ENCODE results near the gene DLG2.
"Not testable (repeated sequence)": the region's sequence is repeated elsewhere in the genome, so short reads cannot be mapped to it uniquely, and the experiment has no call there.

The DLG2 gene

DNA sequence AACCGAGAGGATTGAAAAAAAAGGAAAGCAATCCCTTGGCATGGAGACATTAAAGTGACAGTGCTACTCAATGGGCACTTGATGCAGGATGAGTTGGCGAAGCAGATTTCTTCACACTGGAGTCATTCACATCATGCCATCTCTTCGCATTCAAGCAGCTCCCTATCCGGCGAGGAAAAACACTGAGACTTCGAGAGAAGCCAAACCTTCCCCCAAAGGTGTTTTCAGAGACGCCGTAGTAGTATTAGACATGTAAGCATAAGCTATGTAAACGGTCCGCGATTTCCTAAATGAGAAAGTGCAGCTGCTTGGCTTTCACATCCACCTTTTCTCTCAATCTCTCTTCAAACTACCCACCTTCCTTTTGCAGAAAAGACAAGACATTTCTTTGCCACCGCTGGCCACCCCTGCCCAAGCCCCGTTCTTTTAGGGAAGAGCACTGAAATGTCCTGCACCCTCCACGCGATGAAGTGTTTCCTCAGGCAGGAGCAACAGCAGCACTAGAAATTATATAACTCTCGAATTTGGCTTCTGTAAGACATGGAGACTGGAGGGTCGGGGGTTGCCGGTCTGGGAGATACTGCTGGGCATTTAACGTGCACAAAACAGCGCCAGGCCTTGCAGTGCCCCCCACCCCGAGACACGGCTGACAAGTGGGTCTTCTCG lies at the start of gene DLG2:
Gene DLG2 (minus strand): TSS at position 13 of the 666 bp plus-strand sequence.
- peaks cover 35% of the 10 kb centered on the region for H3K79me2 ChIP-seq (ENCODE audit: insufficient read depth, low read length)
- H2AFZ ChIP-seq (ENCODE audit: low read length) = peak within 1 kb of the TSS; percentile 23

DNA sequence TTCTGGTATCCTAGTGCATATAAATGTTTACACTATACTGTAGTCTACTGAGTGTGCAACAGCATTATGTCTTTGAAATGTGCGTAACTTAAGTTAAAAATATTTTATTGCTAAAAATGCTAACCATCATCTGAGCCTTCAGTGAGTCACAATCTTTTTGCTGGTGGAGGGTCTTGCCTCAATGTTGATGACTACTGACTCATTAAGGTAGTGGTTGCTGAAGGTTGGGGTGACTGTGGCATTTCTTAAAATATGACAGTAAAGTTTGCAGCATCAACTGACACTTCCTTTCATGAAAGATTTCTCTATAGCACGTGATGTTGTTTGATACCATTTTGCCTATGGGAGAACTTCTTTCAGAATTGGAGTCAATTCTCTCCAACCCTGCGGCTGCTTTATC lies 46.2 kb upstream of the DLG2 start:
- Histone ChIP-seq H3K27ac (ENCODE audit: low read depth, low read length, poor library complexity, severe bottlenecking) (no peak overlapping the region), H3K9me3 (ENCODE audit: low read length) (0 out of 2 replicates have a peak, but pooled peaks cover 6% of the 10 kb centered on the region), H3K36me3 (ENCODE audit: insufficient read depth, low read length) (no peaks in the 10 kb centered on the region), H3K4me2 (ENCODE audit: low read length) (no peak overlapping the region), H4K20me1 (ENCODE audit: insufficient read depth, low read length) (no peaks in the 10 kb centered on the region), H3F3A (ENCODE audit: insufficient read depth, low read length) (no peaks in the 10 kb centered on the region), H3K27me3 (ENCODE audit: insufficient read depth, low read length) (no peaks in the 10 kb centered on the region), H3K9me2 (ENCODE audit: low read depth, low read length) (no peaks in the 10 kb centered on the region), H3K9ac (ENCODE audit: low read length) (no peak overlapping the region), H3K4me1 (ENCODE audit: insufficient read depth, low read length, severe bottlenecking) (no peaks in the 10 kb centered on the region), H2AFZ (ENCODE audit: low read length) (no peak overlapping the region), H3K4me3 (ENCODE audit: low read depth, low read length, poor library complexity, severe bottlenecking) (no peak overlapping the region), H3K79me2 (ENCODE audit: insufficient read depth, low read length) (no peaks in the 10 kb centered on the region)
- TF ChIP-seq, protein P1, sequence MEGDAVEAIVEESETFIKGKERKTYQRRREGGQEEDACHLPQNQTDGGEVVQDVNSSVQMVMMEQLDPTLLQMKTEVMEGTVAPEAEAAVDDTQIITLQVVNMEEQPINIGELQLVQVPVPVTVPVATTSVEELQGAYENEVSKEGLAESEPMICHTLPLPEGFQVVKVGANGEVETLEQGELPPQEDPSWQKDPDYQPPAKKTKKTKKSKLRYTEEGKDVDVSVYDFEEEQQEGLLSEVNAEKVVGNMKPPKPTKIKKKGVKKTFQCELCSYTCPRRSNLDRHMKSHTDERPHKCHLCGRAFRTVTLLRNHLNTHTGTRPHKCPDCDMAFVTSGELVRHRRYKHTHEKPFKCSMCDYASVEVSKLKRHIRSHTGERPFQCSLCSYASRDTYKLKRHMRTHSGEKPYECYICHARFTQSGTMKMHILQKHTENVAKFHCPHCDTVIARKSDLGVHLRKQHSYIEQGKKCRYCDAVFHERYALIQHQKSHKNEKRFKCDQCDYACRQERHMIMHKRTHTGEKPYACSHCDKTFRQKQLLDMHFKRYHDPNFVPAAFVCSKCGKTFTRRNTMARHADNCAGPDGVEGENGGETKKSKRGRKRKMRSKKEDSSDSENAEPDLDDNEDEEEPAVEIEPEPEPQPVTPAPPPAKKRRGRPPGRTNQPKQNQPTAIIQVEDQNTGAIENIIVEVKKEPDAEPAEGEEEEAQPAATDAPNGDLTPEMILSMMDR (IDR thresholded peaks at IDR 0.05; ENCODE audit: low read length) = no peak
- no peak for TF ChIP-seq EZH2 (IDR thresholded peaks at IDR 0.05; ENCODE audit: borderline replicate concordance, low read length)

More for the DNA sequence above, at the start of gene DLG2:
- H3K36me3 ChIP-seq (ENCODE audit: insufficient read depth, low read length) = peaks cover 20% of the 10 kb centered on the region
- no peaks in the 10 kb centered on the region for H3F3A ChIP-seq (ENCODE audit: insufficient read depth, low read length)
- no peaks in the 10 kb centered on the region for H3K9me2 ChIP-seq (ENCODE audit: low read depth, low read length)
- no peaks in the 10 kb centered on the region for H4K20me1 ChIP-seq (ENCODE audit: insufficient read depth, low read length)
- no peaks in the 10 kb centered on the region for H3K27me3 ChIP-seq (ENCODE audit: insufficient read depth, low read length)
- H3K27ac ChIP-seq (ENCODE audit: low read depth, low read length, poor library complexity, severe bottlenecking) = no peak within 1 kb of the TSS
- peaks cover 24% of the 10 kb centered on the region for H3K4me1 ChIP-seq (ENCODE audit: insufficient read depth, low read length, severe bottlenecking)
- H3K4me2 ChIP-seq (ENCODE audit: low read length) = peak within 1 kb of the TSS; percentile 76
- H3K4me3 ChIP-seq (ENCODE audit: low read depth, low read length, poor library complexity, severe bottlenecking) = peak within 1 kb of the TSS; percentile 93
- peak within 1 kb of the TSS; percentile 64 for H3K9ac ChIP-seq (ENCODE audit: low read length)
- H3K9me3 ChIP-seq (ENCODE audit: low read length) = no peaks in the 10 kb centered on the region
- TF ChIP-seq, protein P1 (IDR thresholded peaks at IDR 0.05; ENCODE audit: low read length) = no peak
- no peak for TF ChIP-seq EZH2 (IDR thresholded peaks at IDR 0.05; ENCODE audit: borderline replicate concordance, low read length)

DNA sequence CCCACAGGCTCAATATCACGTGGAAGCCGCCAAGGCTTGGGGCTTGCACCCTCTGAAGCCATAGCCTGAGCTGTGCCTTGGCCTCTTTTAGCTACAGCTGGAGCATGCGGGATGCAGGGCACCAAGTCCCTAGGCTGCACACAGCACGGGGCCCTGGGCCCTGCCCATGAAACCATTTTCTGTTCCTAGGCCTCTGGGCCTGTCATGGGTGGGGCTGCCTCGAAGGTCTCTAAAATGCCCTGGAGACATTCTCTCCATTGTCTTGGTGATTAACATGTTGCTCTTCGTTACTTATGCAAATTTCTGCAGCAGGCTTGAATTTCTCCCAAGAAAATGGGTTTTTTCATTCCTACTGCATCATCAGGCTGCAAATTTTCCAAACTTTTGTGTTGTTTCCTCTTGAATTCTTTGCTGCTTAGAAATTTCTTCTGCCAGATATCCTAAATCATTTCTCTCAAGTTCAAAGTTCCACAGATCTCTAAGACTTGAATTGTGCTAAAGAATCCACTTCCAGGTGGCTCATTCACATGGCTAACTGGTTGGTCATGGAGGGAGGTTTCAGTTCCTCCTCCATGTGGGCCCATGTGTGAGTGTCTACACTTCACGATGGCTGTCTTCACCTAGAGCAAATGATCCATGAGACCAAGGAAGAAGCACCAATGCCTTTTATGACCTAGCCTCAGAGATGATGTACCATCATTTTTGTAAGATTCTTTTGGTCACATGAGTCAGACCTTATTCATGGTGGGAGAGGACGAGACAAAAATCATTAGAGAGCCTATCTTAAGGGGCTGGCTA lies 45.2 kb upstream of the DLG2 start:
- Histone ChIP-seq H3F3A (ENCODE audit: insufficient read depth, low read length) (no peaks in the 10 kb centered on the region), H3K4me1 (ENCODE audit: insufficient read depth, low read length, severe bottlenecking) (no peaks in the 10 kb centered on the region), H3K79me2 (ENCODE audit: insufficient read depth, low read length) (no peaks in the 10 kb centered on the region), H2AFZ (ENCODE audit: low read length) (no peak overlapping the region), H3K9me2 (ENCODE audit: low read depth, low read length) (no peaks in the 10 kb centered on the region), H3K27me3 (ENCODE audit: insufficient read depth, low read length) (no peaks in the 10 kb centered on the region), H3K9me3 (ENCODE audit: low read length) (0 out of 2 replicates have a peak, but pooled peaks cover 6% of the 10 kb centered on the region), H3K9ac (ENCODE audit: low read length) (no peak overlapping the region), H4K20me1 (ENCODE audit: insufficient read depth, low read length) (no peaks in the 10 kb centered on the region), H3K4me2 (ENCODE audit: low read length) (no peak overlapping the region), H3K27ac (ENCODE audit: low read depth, low read length, poor library complexity, severe bottlenecking) (no peak overlapping the region), H3K36me3 (ENCODE audit: insufficient read depth, low read length) (no peaks in the 10 kb centered on the region), H3K4me3 (ENCODE audit: low read depth, low read length, poor library complexity, severe bottlenecking) (no peak overlapping the region)
- TF ChIP-seq EZH2 (IDR thresholded peaks at IDR 0.05; ENCODE audit: borderline replicate concordance, low read length) = no peak
- TF ChIP-seq, protein P1 (IDR thresholded peaks at IDR 0.05; ENCODE audit: low read length) = no peak

DNA sequence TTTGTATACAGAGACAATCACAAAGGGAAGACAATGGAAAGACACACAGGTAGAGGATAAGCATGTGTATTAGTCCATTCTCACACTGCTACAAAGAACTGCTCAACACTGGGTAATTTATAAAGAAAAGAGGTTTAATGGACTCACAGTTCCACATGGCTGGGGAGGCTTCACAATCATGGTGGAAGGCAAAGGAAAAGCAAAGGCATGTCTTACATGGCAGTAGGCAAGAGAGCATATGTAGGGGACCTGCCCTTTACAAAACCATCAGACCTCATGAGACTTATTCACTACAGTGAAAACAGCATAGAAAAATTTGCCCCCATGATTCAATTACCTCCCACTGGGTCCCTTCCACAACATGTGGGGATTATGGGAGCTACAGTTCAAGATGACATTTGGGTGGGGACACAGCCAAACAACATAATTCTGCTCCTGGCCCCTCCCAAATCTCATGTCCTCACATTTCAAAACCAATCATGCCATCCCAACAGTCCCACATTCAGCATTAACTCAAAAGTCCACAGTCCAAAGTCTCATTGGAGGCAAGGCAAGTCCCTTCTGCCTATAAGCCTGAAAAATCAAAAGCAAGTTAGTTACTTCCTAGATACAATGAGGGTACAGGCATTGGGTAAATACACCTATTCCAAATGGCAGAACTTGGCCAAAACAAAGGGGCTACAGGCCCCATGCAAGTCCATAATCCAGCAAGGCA lies 44.0 kb upstream of the DLG2 start:
- H3K79me2 ChIP-seq (ENCODE audit: insufficient read depth, low read length); H3K9ac ChIP-seq (ENCODE audit: low read length); H3K27ac ChIP-seq (ENCODE audit: low read depth, low read length, poor library complexity, severe bottlenecking); H4K20me1 ChIP-seq (ENCODE audit: insufficient read depth, low read length); H3K4me3 ChIP-seq (ENCODE audit: low read depth, low read length, poor library complexity, severe bottlenecking); H3K36me3 ChIP-seq (ENCODE audit: insufficient read depth, low read length); H3F3A ChIP-seq (ENCODE audit: insufficient read depth, low read length); H3K4me2 ChIP-seq (ENCODE audit: low read length); H3K4me1 ChIP-seq (ENCODE audit: insufficient read depth, low read length, severe bottlenecking); H3K9me3 ChIP-seq (ENCODE audit: low read length); H2AFZ ChIP-seq (ENCODE audit: low read length); H3K27me3 ChIP-seq (ENCODE audit: insufficient read depth, low read length); H3K9me2 ChIP-seq (ENCODE audit: low read depth, low read length): not testable (repeated sequence)

All from OCI-LY1 (cell line).